K562 (cell line): ENCODE measurements around the gene PRR14. TPM values are rescaled to one million over a fixed set of nuclear protein-coding genes. Genes with fewer than 3 reads are reported as not detected.

ENCODE experiments used
- BCLAF1 ChIP-seq, 2 experiments: fragments of 450-650 bp in 1 of 2; IDR thresholded peaks; 2 replicates each; pipeline ENCODE4 v1.6.1; 2011 to 2017; ENCODE audit warnings: low read depth in 2 of 2, antibody characterized with exemption in 1 of 2, borderline replicate concordance in 1 of 2, low read length in 1 of 2, mild to moderate bottlenecking in 1 of 2, mixed read lengths in 1 of 2; ENCODE audit not compliant: control insufficient read depth in 1 of 2
- CCNT2 ChIP-seq: IDR thresholded peaks from 2 replicates; pipeline ENCODE4 v1.6.1; 2011; ENCODE audit warnings: borderline replicate concordance, low read depth, mild to moderate bottlenecking, moderate library complexity, mixed read lengths, low read length; ENCODE audit not compliant: insufficient read length; ENCODE audit errors: extremely low read depth
- E2F1 ChIP-seq: sonication (generic); formaldehyde crosslinking; IDR thresholded peaks from 2 replicates; pipeline ENCODE4 v1.8.1; 2023; ENCODE audit warnings: mild to moderate bottlenecking, missing genetic modification reagents, moderate library complexity
- HINFP ChIP-seq: fragments of 450-650 bp; conservative IDR thresholded peaks from 2 replicates; pipeline ENCODE4 v1.6.1; 2016; ENCODE audit warnings: missing genetic modification characterization, low read depth, mild to moderate bottlenecking, control low read depth, missing compliant biosample characterization
- HMG20A ChIP-seq: fragments of 450-650 bp; formaldehyde crosslinking; conservative IDR thresholded peaks from 2 replicates; pipeline ENCODE4 v1.4.0; 2020; ENCODE audit warnings: mild to moderate bottlenecking, mixed read lengths
- ILF3 ChIP-seq: fragments of 450-650 bp; IDR thresholded peaks from 2 replicates; pipeline ENCODE4 v1.6.1; 2018; ENCODE audit warnings: antibody characterized with exemption, mild to moderate bottlenecking, moderate library complexity, borderline replicate concordance
- JUND ChIP-seq, 2 experiments: IDR thresholded peaks; 2 replicates in 1 of 2; 3 replicates in 1 of 2; pipeline ENCODE4 v1.6.1; 2011; ENCODE audit warnings: borderline replicate concordance in 2 of 2, low read depth in 2 of 2, low read length in 2 of 2, improper control_type of control experiment in 1 of 2, missing biosample characterization in 1 of 2, missing genetic modification characterization in 1 of 2, missing genetic modification reagents in 1 of 2
- KAT2B ChIP-seq: IDR thresholded peaks from one replicate; pipeline ENCODE4 v1.6.1; 2012; ENCODE audit warnings: low read depth, mild to moderate bottlenecking, control low read depth, inconsistent platforms, low read length, moderate library complexity
- KDM1A ChIP-seq, 2 experiments: fragments of 450-650 bp; IDR thresholded peaks; 2 replicates each; pipeline ENCODE4 v1.6.1; 2016; ENCODE audit warnings: mild to moderate bottlenecking in 2 of 2
- LEF1 ChIP-seq: fragments of 450-650 bp; IDR thresholded peaks from 2 replicates; pipeline ENCODE4 v1.6.1; 2016; ENCODE audit warnings: mild to moderate bottlenecking
- PCBP2 ChIP-seq: fragments of 200-400 bp; formaldehyde crosslinking; IDR thresholded peaks from 2 replicates; pipeline ENCODE4 v1.6.1; 2018; ENCODE audit warnings: low read length, low read depth, mild to moderate bottlenecking, moderate library complexity; ENCODE audit not compliant: poor library complexity, severe bottlenecking
- RAD21 ChIP-seq, 2 experiments: fragments of 250-450 bp in 1 of 2; fragments of 450-650 bp in 1 of 2; sonication (Bioruptor Pico) in 1 of 2; formaldehyde crosslinking in 1 of 2; IDR thresholded peaks in 1 of 2; conservative IDR thresholded peaks in 1 of 2; 2 replicates each; pipeline versions ENCODE4 v1.4.0 to v1.8.0; 2020 to 2022; ENCODE audit warnings: mild to moderate bottlenecking in 2 of 2, moderate library complexity in 1 of 2
- RCOR1 ChIP-seq, 2 experiments: IDR thresholded peaks; 2 replicates each; pipeline ENCODE4 v1.6.1; 2012; ENCODE audit warnings: low read depth in 2 of 2, low read length in 2 of 2, borderline replicate concordance in 1 of 2, improper control_type of control experiment in 1 of 2
- RFX1 ChIP-seq: fragments of 450-650 bp; IDR thresholded peaks from 2 replicates; pipeline ENCODE4 v1.6.1; 2016; ENCODE audit warnings: mild to moderate bottlenecking, moderate library complexity
- SMC3 ChIP-seq: conservative IDR thresholded peaks from 2 replicates; pipeline ENCODE4 v1.6.1; 2011; ENCODE audit warnings: low read depth, low read length, improper control_type of control experiment; ENCODE audit not compliant: insufficient read depth
- THRAP3 ChIP-seq: fragments of 450-650 bp; IDR thresholded peaks from 2 replicates; pipeline ENCODE4 v1.6.1; 2016; ENCODE audit warnings: mild to moderate bottlenecking, inconsistent platforms, borderline replicate concordance
- ZNF655 ChIP-seq: fragments of 250-450 bp; sonication (Bioruptor Pico); IDR thresholded peaks from 2 replicates; pipeline ENCODE4 v1.5.0; 2021
- polyA plus RNA-seq, 8 experiments: library from polyadenylated mRNA; depleted of rRNA in 4 of 8; stranded (reverse) in 5 of 8; unstranded in 3 of 8; fragments of >200 nt; fragmentation: Nextera tagmentation in 2 of 8; fragmentation: Illumina TruSeq in 1 of 8; extraction: Ambion mirVana in 2 of 8; extraction: Trizol in 1 of 8; gene quantifications; 2 replicates each; pipeline versions ENCODE4 v1.2.1 to v1.2.3, GENCODE V29; 2011 to 2014; ENCODE audit warnings: inconsistent platforms in 1 of 8, missing spikeins in 1 of 8
- total RNA-seq, 7 experiments: library from RNA; depleted of rRNA in 6 of 7; stranded (reverse); fragments of >200 nt in 6 of 7; fragmentation: Illumina TruSeq in 2 of 7; extraction: Trizol in 2 of 7; gene quantifications; 2 replicates each; pipeline versions ENCODE4 v1.2.1 to v1.2.3, GENCODE V29; 2011 to 2021; ENCODE audit warnings: low replicate concordance in 1 of 7
- TF ChIP-seq, protein P1 (sequence below): fragments of 450-650 bp; formaldehyde crosslinking; IDR thresholded peaks from 2 replicates; pipeline ENCODE4 v1.4.0; 2020; ENCODE audit warnings: mild to moderate bottlenecking, moderate library complexity

PRR14 gene
- total and polyA plus RNA-seq, 9 of the 15 experiments (the other 6 are each of a cell fraction or from before 2014, with no cell fraction given): 2.2 to 63.1 (median 11.5) TPM

- TF ChIP-seq JUND (IDR thresholded peaks at IDR 0.05; ENCODE audit: borderline replicate concordance, low read depth, low read length) (no peak), JUND (tag; IDR thresholded peaks at IDR 0.05; ENCODE audit: borderline replicate concordance, low read depth, low read length) (no peak), ILF3 (no peak), E2F1 (no peak), RCOR1 (IDR thresholded peaks at IDR 0.05; ENCODE audit: borderline replicate concordance in 1 of 2, low read depth in 2 of 2, low read length in 2 of 2) (peak in 1 of 2 experiments; percentile 70; a peak in 1 of 4 replicates), HINFP (no peak), KAT2B (no peak), LEF1 (no peak), CCNT2 (no peak), THRAP3 (no peak), RAD21 (CRISPR knock-in tag; conservative IDR thresholded peaks at IDR 0.05 in 1 of 2, IDR thresholded peaks at IDR 0.05 in 1 of 2) (peak; percentile 81 to 85), BCLAF1 (IDR thresholded peaks at IDR 0.05; ENCODE audit: borderline replicate concordance in 1 of 2, control insufficient read depth in 1 of 2, low read depth in 2 of 2, low read length in 1 of 2) (no peak), ZNF655 (CRISPR knock-in tag) (no peak), PCBP2 (no peak), HMG20A (no peak), KDM1A (IDR thresholded peaks at IDR 0.05) (no peak), RFX1 (no peak), SMC3 (peak; percentile 69)
- TF ChIP-seq, protein P1, sequence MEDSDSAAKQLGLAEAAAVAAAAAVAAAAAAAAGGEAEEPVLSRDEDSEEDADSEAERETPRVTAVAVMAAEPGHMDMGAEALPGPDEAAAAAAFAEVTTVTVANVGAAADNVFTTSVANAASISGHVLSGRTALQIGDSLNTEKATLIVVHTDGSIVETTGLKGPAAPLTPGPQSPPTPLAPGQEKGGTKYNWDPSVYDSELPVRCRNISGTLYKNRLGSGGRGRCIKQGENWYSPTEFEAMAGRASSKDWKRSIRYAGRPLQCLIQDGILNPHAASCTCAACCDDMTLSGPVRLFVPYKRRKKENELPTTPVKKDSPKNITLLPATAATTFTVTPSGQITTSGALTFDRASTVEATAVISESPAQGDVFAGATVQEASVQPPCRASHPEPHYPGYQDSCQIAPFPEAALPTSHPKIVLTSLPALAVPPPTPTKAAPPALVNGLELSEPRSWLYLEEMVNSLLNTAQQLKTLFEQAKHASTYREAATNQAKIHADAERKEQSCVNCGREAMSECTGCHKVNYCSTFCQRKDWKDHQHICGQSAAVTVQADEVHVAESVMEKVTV (CRISPR knock-in tag): peak; percentile 86
Observed at GRCh38 chr16:30637944-30638343, 12.8 kb upstream of the PRR14 start (continued).
